NK-92 (cell line): ENCODE measurements around the gene TP73.

Source experiments
- DNase-seq: peaks from one replicate; lab custom pipeline; 2025; ENCODE audit not compliant: unreplicated experiment; lab: John Stamatoyannopoulos, UW

TP73 gene

DNA sequence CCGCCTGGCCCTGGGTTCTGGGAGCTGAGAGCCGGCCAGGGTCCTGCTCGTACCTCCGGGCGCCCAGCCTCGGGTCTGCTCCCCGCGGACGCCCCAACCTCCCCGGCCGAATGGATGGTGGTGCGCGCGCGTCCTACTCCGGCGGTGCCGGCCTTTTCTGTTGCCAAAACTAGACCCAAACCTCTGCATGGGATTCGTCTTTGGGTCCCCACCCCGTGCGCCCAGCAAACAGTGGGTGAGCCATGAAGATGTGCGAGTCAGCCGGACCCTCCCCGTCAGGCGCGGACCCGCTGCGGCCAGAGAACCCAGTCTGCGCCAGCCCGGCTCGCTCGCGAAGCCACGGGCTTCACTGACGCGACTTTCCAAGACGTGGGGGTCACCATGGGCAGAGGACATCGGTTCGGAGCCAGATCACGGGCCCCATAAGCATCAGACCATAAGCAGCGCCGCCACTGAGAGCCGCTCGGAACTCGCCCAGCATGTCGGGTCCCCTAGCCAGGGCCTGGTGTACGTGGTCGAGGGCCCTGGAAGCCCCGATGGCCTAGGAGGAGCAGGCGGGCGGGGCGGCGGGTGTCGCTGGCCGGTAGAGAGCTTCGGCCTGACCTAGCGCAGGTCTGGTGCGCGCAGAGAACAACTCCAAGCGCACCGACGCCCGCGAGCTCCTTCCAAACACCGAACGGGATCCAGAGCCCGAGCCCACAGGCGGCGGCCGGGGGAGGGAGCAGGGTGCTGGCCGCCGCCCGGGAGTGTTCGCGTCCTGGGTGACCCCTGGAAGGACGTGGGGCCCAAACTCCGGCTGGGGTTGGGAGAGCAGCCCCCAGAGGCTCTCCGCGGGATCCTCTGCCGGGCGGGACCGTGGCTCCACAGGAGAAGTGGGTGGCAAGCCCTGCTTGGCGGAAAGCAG lies 1.0 kb upstream of the TP73 start:
- DNase-seq: no peak

- no peak for DNase-seq
These were observed 401 bp downstream of the TP73 start for GRCh38 chr1:3652548-3653285.

DNA sequence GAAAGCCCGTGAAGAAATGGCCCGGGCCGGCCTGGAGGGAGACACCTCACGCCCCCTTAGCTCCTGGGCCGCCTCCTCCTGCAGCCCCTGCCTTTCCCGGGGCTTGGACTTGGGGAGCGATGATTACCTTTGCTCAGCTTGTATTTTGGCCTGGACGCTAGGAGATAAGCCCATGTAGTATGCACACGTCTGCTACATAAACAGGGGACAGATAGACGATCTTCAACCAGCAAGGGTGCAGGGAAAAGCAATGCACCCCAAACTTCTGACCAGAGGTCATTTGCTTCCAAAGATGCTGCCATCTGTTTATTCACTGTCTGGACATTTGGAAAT lies 936 bp downstream of the TP73 start:
- DNase-seq: no peak

DNA sequence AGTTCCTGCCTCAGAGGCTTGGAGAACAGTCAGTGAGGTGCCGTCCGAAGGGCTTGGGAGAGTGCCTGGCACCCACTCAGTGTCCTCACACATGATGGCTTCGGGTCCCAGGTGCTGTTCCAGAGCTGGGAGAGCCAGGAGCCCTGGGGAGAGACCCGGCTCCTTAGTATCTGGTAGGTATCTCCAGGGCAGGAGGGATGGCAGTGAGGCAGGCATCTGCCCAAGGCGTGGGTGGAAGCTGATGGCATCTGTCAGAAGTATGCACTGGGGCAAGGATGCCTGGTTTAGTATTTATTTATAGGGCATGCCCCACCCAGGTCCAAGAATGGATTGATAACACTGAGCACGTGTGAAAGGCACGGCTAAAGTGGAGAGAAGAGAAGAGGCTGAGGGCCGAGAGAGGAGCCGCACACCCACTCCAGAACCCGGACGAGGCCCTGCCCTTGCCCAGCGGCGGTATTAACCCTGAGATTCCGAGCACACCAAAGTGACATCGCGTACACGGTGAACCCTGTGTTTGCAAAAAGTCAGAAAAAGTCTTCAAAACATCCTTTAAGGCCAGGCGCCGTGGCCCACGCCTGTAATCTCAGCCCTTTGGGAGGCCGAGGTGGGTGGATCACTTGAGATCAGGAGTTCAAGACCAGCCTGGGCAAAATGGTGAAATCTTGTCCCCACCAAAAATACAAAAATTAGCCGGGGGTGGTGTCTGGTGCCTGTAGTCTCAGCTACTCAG lies 2.4 kb downstream of the TP73 start:
- no peak for DNase-seq

- no peak for DNase-seq
These were observed 4.3 kb downstream of the TP73 start for GRCh38 chr1:3656450-3657095.

DNA sequence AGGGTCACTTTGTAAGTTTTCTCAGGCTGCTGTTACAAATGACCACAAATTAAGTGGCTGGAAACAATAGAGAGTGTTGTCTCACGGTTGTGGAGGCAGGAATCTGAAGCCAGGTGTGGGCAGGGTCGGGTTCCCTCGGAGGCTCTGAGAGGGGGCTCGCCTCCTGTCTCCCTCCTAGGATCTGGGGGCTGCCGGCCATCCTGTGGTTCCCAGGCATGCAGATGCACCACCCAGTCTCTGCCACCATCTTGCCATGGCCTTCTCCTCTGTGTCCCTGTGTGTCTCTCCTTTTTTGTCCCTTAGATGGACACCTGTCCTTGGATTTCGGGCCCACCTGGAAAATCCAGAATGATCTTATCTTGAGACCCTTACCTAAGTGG lies 4.8 kb downstream of the TP73 start:
- no peak for DNase-seq

DNA sequence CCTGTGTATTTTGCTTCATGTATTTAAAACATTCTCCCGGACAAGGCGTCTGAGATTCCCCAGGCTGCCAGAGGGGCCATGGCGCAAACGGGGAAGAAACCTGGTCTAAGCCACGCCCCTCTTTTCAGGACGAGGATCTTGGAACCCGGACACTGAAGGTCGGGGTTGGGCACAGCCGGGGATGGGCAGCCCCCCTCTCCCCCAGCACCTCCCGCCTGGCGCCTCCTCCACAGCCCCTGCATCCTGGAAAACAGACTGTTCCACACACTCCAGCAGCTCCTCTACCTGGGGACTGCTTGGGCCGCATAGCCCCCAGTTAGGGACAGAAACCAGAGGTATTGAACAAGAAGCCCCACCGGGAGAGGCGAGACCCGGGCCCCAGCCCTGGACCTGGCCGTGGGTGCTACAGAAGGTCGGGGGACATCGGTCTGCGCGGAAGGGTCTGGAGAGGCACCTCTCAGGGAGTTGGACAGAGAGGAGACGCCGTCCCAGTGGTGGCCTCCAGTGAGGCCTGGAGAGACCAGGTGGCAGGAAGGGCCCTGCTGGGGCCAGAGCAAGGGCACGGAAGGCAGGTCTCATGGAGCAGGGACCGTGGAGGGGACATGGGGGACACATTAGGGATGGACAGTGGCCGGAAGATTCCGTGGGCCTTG lies 5.4 kb downstream of the TP73 start:
- DNase-seq: no peak

GRCh38 chr1:3658231-3658615 lies 5.9 kb downstream of the TP73 start:
- DNase-seq: no peak

DNA sequence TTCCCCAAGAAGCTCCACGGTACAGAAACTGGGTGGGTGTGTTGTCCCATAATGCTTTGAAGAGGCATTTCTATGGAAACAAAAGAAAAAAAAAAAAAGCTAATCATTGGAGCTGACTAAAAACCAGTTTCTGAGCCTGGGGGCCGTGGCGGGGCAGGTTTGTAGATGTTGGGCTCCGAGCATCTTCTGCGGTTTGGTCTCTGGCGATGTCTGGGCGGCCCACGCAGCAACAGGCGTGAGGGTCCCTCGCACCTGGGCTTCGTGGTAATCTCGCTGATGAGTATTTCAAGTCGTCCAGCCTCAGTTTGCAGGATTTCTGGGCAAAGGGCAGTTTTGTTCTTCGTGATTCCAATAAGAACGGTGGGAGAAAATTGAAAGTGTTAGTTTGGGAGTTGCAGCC lies 6.8 kb downstream of the TP73 start:
- no peak for DNase-seq

DNA sequence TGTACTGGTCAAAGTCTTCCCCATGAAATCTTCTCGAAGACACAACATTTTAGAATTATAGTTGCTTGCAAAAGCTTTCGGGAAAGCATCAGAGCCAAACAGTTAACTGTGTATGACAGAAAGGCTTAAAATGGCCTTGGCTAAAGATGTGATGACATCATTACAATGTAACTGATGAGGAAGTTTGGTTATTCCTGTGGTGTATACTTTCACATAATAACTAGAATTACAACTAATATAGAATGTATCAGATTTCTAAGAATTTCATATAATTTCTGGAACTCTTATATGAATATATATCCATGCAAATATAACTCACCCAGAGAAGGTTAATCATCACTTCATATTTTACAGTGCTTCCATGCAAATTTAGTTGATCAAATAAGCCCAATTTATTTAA lies 8.4 kb downstream of the TP73 start:
- DNase-seq: no peak

- no peak for DNase-seq
These were observed 9.3 kb downstream of the TP73 start for GRCh38 chr1:3661631-3662030.

DNA sequence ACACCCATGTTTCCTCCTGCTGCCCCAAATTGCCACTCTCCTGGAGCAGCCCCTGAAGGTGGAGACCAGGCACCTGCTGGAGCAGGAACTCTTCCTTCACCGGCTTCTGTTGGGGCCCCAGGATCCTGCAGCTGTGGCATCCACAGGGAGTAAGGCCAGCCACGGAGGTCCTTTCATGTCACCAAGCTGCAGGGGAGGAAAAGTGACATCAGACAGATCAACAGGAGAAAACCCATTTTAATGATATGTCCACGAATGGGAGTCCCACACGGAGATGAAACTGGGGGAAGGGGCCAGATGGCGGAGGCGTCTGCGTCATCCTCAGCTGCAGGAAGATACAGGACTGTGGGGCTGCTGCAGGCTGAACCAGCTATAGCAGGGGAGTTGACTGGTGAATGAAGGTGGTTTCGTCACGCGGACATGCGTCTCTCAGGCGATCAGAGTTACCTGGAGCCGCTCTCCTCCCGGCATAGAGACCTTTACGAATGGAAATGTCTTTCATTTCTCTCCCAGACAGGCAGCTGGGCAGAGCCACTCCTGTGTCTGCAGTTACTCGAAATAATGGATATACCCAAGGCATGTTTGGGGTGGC lies 9.9 kb downstream of the TP73 start:
- no peak for DNase-seq

DNA sequence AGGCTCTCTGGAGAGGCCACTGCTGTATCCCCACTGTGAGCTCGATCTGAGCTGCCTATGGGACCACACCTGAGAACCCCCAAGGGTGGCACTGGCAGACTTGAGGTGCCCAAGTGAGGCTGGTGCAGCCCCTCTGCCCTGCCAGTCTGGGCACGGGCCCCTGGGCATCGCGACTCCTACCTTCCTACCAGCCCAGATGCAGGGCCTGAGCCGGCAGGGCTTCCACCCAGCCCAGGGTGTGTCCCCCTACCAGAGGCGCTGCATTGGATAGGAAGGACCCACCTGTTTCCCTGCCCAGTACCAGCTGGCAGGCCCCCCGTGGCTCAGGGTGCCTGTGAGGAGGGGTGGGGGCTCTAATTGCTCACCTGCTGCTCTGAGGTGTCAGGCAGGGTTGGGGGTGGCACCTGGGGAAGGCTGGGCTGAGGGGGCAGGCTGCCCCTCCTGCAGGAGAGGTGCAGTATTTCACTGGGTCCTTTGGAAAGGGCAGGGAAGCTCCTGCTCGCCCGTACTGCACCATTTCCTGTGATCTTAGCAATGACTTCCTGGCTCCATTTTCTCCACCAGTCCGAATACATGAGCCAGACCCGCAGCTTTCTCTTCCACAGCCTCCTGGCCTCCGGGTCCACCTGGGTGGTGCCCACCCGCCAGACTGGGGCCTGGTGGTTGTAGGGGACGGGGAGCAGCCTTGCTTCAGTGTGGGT lies 11.8 kb downstream of the TP73 start:
- DNase-seq: no peak

DNA sequence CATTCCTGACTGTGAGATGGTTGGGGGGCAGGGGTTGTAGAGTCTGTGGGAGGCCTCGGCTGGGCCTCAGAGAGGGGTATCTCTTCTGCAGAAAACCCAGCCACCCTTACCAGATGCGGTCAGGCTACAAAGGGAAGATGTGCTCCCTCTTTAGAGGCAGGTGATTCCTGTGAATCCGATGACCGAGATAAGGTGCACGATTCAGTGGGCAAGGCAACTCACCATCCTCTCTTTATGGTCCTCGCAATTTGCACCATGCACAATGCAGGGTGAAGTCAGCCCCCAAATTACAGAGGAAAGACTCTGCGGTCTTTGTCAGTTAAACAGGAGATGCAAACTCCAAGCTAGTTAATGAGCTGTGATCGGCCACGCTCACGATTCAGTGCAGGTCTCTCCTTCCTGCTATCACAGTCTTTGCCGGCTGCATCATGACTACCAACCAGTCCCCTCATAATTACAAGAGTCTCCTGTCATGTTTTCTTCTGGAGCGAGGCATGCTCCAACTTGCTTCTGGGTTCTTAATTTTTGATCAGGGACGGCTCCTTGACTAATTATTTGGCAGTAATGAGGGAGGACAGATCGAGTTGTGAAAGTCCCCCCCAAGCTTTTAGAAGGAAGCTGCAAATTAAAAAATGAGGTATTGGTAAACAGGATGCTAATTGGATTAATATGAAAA lies 12.5 kb downstream of the TP73 start:
- DNase-seq: no peak

- no peak for DNase-seq
These were observed 15.8 kb downstream of the TP73 start for GRCh38 chr1:3668148-3668547.

GRCh38 chr1:3668585-3669300 lies 16.4 kb downstream of the TP73 start:
- no peak for DNase-seq

DNA sequence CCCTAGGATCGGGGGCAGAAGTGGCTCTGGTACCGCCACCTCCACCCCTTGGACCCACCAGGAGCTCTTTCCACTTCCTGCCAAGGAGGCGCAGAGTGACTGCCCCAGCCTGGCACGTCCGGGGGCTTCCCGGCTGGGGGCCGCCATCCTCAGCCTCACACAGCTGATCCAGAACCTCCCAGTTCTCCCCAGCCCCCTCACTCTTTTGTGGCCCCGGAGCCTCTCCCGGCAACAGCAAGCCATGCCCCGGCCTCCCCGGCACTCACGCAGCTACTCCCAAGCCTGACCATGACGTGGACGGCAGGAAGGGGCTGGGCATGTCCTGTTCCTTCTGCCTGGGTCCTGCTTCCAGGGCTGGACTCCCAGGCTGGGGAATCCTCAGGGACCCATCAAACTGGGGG lies 17.1 kb downstream of the TP73 start:
- no peak for DNase-seq

DNA sequence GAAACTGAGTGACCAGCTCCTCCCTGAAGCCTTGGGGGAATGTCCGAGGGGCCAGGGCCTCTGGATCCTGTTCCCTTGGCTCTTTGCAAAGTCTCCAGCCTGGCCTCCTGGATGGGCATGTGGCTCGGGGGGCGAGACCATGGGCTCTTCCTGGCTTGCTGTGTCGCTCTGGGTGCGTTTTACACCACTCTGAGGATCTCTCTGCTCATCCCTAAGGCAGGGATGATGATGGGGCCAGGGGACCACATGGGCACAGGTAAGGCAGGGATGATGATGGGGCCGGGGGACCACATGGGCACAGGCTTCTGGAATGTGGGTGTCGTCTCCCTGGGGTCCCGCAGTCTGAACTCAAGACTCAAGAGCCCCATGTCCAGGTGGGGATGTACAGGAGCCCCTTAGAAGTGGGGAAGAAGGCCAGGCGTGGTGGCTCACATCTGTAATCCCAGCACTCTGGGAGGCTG lies 17.7 kb downstream of the TP73 start:
- no peak for DNase-seq

GRCh38 chr1:3670823-3671265 lies 18.5 kb downstream of the TP73 start:
- DNase-seq: no peak
